IPS-20b (cell line): ENCODE data around the gene CFAP70.
A peak's percentile ranks its signal among the peaks of the same experiment; 100 is the strongest.
"Not testable (repeated sequence)": the region's sequence is repeated elsewhere in the genome, so short reads cannot be mapped to it uniquely, and the experiment has no call there.

Source experiments
- H3K27ac ChIP-seq: one replicate; pipeline ENCODE4 v1.5.1; 2013; ENCODE audit warnings: low read length
- H3K27me3 ChIP-seq: 2 replicates; pipeline ENCODE4 v1.6.1; 2013; ENCODE audit warnings: mild to moderate bottlenecking, low read length, inconsistent platforms; ENCODE audit not compliant: insufficient read depth
- H3K36me3 ChIP-seq: 2 replicates; pipeline ENCODE4 v1.6.1; 2013; ENCODE audit warnings: low read depth, mild to moderate bottlenecking, inconsistent platforms, low read length, moderate library complexity; ENCODE audit not compliant: insufficient read depth
- H3K4me1 ChIP-seq: 2 replicates; pipeline ENCODE4 v1.6.1; 2013; ENCODE audit warnings: mild to moderate bottlenecking, control low read depth, inconsistent platforms, low read length, moderate library complexity; ENCODE audit not compliant: insufficient read depth
- H3K4me3 ChIP-seq: 2 replicates; pipeline ENCODE4 v1.5.1; 2013; ENCODE audit warnings: mild to moderate bottlenecking, low read length, inconsistent platforms
- H3K9ac ChIP-seq: 2 replicates; pipeline ENCODE4 v1.6.1; 2013; ENCODE audit warnings: low read depth, mild to moderate bottlenecking, inconsistent platforms, low read length, moderate library complexity
- H3K9me3 ChIP-seq: 2 replicates; pipeline ENCODE4 v1.6.1; 2013; ENCODE audit warnings: mild to moderate bottlenecking, low read depth, low read length, inconsistent platforms; ENCODE audit not compliant: insufficient read depth

CFAP70 gene

GRCh38 chr10:73358331-73359279 lies at the start of gene CFAP70:
CFAP70 (minus strand) TSS chr10:73358864; CDS start chr10:73354796, 4,068 bp downstream.
- H3K9me3 ChIP-seq: no peaks in the 10 kb centered on the region
- no peaks in the 10 kb centered on the region for H3K36me3 ChIP-seq
- peak within 1 kb of the TSS; percentile 84 for H3K9ac ChIP-seq
- H3K27me3 ChIP-seq: peaks cover 25% of the 10 kb centered on the region
- peak within 1 kb of the TSS; percentile 84 for H3K4me3 ChIP-seq
- no peaks in the 10 kb centered on the region for H3K4me1 ChIP-seq
- H3K27ac ChIP-seq: no peak within 1 kb of the TSS

- Histone ChIP-seq H3K27me3 (no peaks in the 10 kb centered on the region), H3K4me3 (no peak overlapping the region), H3K9me3 (no peaks in the 10 kb centered on the region), H3K4me1 (0 out of 2 replicates have a peak, but pooled peaks cover 3% of the 10 kb centered on the region), H3K36me3 (peaks cover 3% of the 10 kb centered on the region; the same call in 1 of the 2 replicates), H3K9ac (no peak overlapping the region), H3K27ac (no peak overlapping the region)
These were observed 49.4 kb upstream of the CFAP70 start for GRCh38 chr10:73408061-73408460.

GRCh38 chr10:73407495-73407894 lies 48.8 kb upstream of the CFAP70 start:
- Histone ChIP-seq H3K9ac (no peak overlapping the region), H3K9me3 (no peaks in the 10 kb centered on the region), H3K27ac (no peak overlapping the region), H3K36me3 (peaks cover 3% of the 10 kb centered on the region; the same call in 1 of the 2 replicates), H3K4me3 (no peak overlapping the region), H3K27me3 (no peaks in the 10 kb centered on the region), H3K4me1 (no peaks in the 10 kb centered on the region)

- Histone ChIP-seq H3K4me3 (no peak overlapping the region), H3K9me3 (no peaks in the 10 kb centered on the region), H3K36me3 (peaks cover 3% of the 10 kb centered on the region; the same call in 1 of the 2 replicates), H3K9ac (no peak overlapping the region), H3K4me1 (no peaks in the 10 kb centered on the region), H3K27ac (no peak overlapping the region), H3K27me3 (no peaks in the 10 kb centered on the region)
These were observed 48.2 kb upstream of the CFAP70 start for GRCh38 chr10:73406846-73407245.

- Histone ChIP-seq H3K9ac (no peak overlapping the region), H3K4me1 (no peaks in the 10 kb centered on the region), H3K4me3 (no peak overlapping the region), H3K27me3 (no peaks in the 10 kb centered on the region), H3K27ac (no peak overlapping the region), H3K9me3 (no peaks in the 10 kb centered on the region), H3K36me3 (peaks cover 3% of the 10 kb centered on the region; the same call in 1 of the 2 replicates)
These were observed 46.9 kb upstream of the CFAP70 start for GRCh38 chr10:73405556-73405955.

- Histone ChIP-seq H3K27ac (no peak overlapping the region), H3K27me3 (no peaks in the 10 kb centered on the region), H3K9me3 (no peaks in the 10 kb centered on the region), H3K9ac (no peak overlapping the region), H3K4me3 (no peak overlapping the region), H3K36me3 (peaks cover 3% of the 10 kb centered on the region; the same call in 1 of the 2 replicates), H3K4me1 (no peaks in the 10 kb centered on the region)
These were observed 46.0 kb upstream of the CFAP70 start for GRCh38 chr10:73404690-73405089.

GRCh38 chr10:73401636-73402035 lies 43.0 kb upstream of the CFAP70 start:
- H3K9ac ChIP-seq: no peak overlapping the region
- no peaks in the 10 kb centered on the region for H3K9me3 ChIP-seq
- no peak overlapping the region for H3K4me3 ChIP-seq
- H3K27ac ChIP-seq: no peak overlapping the region
- no peaks in the 10 kb centered on the region for H3K4me1 ChIP-seq
- no peaks in the 10 kb centered on the region for H3K27me3 ChIP-seq
- H3K36me3 ChIP-seq: peaks cover 19% of the 10 kb centered on the region

GRCh38 chr10:73399063-73399462 lies 40.4 kb upstream of the CFAP70 start:
- H3K27ac ChIP-seq: no peak overlapping the region

GRCh38 chr10:73398024-73398423 lies 39.4 kb upstream of the CFAP70 start:
- no peak overlapping the region for H3K9ac ChIP-seq
- H3K27ac ChIP-seq: no peak overlapping the region
- no peaks in the 10 kb centered on the region for H3K9me3 ChIP-seq
- H3K36me3 ChIP-seq: peaks cover 37% of the 10 kb centered on the region
- H3K4me1 ChIP-seq: no peaks in the 10 kb centered on the region
- H3K27me3 ChIP-seq: no peaks in the 10 kb centered on the region
- H3K4me3 ChIP-seq: no peak overlapping the region

More at GRCh38 chr10:73399063-73399462, 40.4 kb upstream of the CFAP70 start:
- H3K4me1 ChIP-seq: no peaks in the 10 kb centered on the region
- no peaks in the 10 kb centered on the region for H3K27me3 ChIP-seq
- no peak overlapping the region for H3K9ac ChIP-seq
- no peak overlapping the region for H3K4me3 ChIP-seq
- H3K9me3 ChIP-seq: no peaks in the 10 kb centered on the region
- peaks cover 37% of the 10 kb centered on the region for H3K36me3 ChIP-seq

- H3K9me3 ChIP-seq, H3K27me3 ChIP-seq, H3K4me3 ChIP-seq, H3K4me1 ChIP-seq, H3K9ac ChIP-seq, H3K27ac ChIP-seq: not testable (repeated sequence)
- peaks cover 46% of the 10 kb centered on the region for H3K36me3 ChIP-seq
These were observed 35.7 kb upstream of the CFAP70 start for GRCh38 chr10:73394325-73394724.

- Histone ChIP-seq H3K4me3 (no peak overlapping the region), H3K27me3 (no peaks in the 10 kb centered on the region), H3K9me3 (no peaks in the 10 kb centered on the region), H3K27ac (no peak overlapping the region), H3K4me1 (no peaks in the 10 kb centered on the region), H3K9ac (no peak overlapping the region), H3K36me3 (peaks cover 53% of the 10 kb centered on the region)
These were observed 29.6 kb upstream of the CFAP70 start for GRCh38 chr10:73388228-73388627.

GRCh38 chr10:73386583-73386982 lies 27.9 kb upstream of the CFAP70 start:
- H3K36me3 ChIP-seq: peaks cover 64% of the 10 kb centered on the region

More at GRCh38 chr10:73386583-73386982, 27.9 kb upstream of the CFAP70 start:
- H3K4me3 ChIP-seq: no peak overlapping the region
- H3K27ac ChIP-seq: no peak overlapping the region
- H3K9me3 ChIP-seq: no peaks in the 10 kb centered on the region
- no peak overlapping the region for H3K9ac ChIP-seq
- H3K27me3 ChIP-seq: no peaks in the 10 kb centered on the region
- no peaks in the 10 kb centered on the region for H3K4me1 ChIP-seq
